Stomach (tissue), 9 donors: Measurements from ENCODE around the gene SEMA4G. TPM values are rescaled to one million over a fixed set of nuclear protein-coding genes. Genes with fewer than 3 reads are reported as not detected.

Source experiments
- DNase-seq, 2 donors: peaks; one replicate each; pipeline versions ENCODE4 v3.0.0 to v3.0.0-alpha.2; 2013 to 2019
- H3K27ac ChIP-seq, 5 donors: fragments of 200-600 bp in 4 of 5; sonication (generic) in 4 of 5; one replicate each; pipeline ENCODE4 v1.5.1; 2013 to 2019; ENCODE audit warnings: mild to moderate bottlenecking in 1 of 5, moderate library complexity in 1 of 5
- H3K27me3 ChIP-seq, 3 donors: fragments of 200-600 bp; sonication (generic); one replicate each; pipeline ENCODE4 v1.5.1; 2017 to 2019; ENCODE audit warnings: mixed run types in 1 of 3
- H3K36me3 ChIP-seq, 4 donors: fragments of 200-600 bp; sonication (generic); 1 replicate in 3 of 4; 2 replicates in 1 of 4; pipeline ENCODE4 v1.5.1; 2016 to 2019
- H3K4me1 ChIP-seq, 4 donors: fragments of 200-600 bp; sonication (generic); one replicate each; pipeline ENCODE4 v1.5.1; 2016 to 2019
- H3K4me3 ChIP-seq, 4 donors: fragments of 200-600 bp; sonication (generic) in 3 of 4; one replicate each; pipeline ENCODE4 v1.5.1; 2016 to 2019; ENCODE audit warnings: mild to moderate bottlenecking in 1 of 4
- H3K9me3 ChIP-seq, 4 donors: fragments of 200-600 bp; sonication (generic); one replicate each; pipeline ENCODE4 v1.5.1; 2016 to 2019
- EP300 ChIP-seq: sonication (generic); formaldehyde crosslinking; IDR thresholded peaks from one replicate; pipeline ENCODE4 v1.6.1; 2017; ENCODE audit warnings: antibody characterized with exemption
- POLR2A ChIP-seq, 4 donors: fragments of 450-650 bp; IDR thresholded peaks; one replicate each; pipeline ENCODE4 v1.6.1; 2016; ENCODE audit warnings: antibody characterized with exemption in 4 of 4, control low read depth in 2 of 4, mild to moderate bottlenecking in 1 of 4, moderate library complexity in 1 of 4
- POLR2AphosphoS5 ChIP-seq, 3 donors: sonication (generic); formaldehyde crosslinking; IDR thresholded peaks; one replicate each; pipeline ENCODE4 v1.6.1; 2016; ENCODE audit warnings: antibody characterized with exemption in 3 of 3
- WGBS, 5 donors: extraction: QIAGEN DNeasy Blood & Tissue Kit in 3 of 5; methylation state at CpG; one replicate each; pipeline versions ENCODE4 v1.1.5 to v1.1.7; 2013 to 2018; 5-methylcytosine and 5-hydroxymethylcytosine counted together
- intact Hi-C: fragments of 100-400 bp; cut with DNase I; formaldehyde crosslinking; loops from one replicate; pipeline ENCODE4 v1.15.1; 2023; ENCODE audit warnings: low total_unique reads
- polyA plus RNA-seq, 3 donors: library from polyadenylated mRNA; stranded (reverse); fragments of 200-250 nt; gene quantifications; one replicate each; pipeline ENCODE4 v1.2.3, GENCODE V29; 2013
- total RNA-seq, 5 donors: library from RNA; depleted of rRNA; stranded (reverse); fragments of >200 nt; gene quantifications; one replicate each; pipeline versions ENCODE4 v1.1.0 to v1.2.3, GENCODE V29; 2014 to 2016
- TF ChIP-seq, protein P1 (sequence below), 7 experiments: fragments of 450-650 bp in 4 of 7; fragments of 200-600 bp in 3 of 7; sonication (generic) in 3 of 7; IDR thresholded peaks; one replicate each; pipeline ENCODE4 v1.5.1; 2016 to 2019; ENCODE audit warnings: antibody characterized with exemption in 7 of 7, control low read depth in 2 of 7, mild to moderate bottlenecking in 1 of 7
- donor health status: healthy with polysubstance abuse.
- donor health status: Bipolar disorder and iron deficiency.
- donor health status: healthy.

SEMA4G gene
- total and polyA plus RNA-seq, 8 donors, result 5.1 to 96.3 (median 7.6) TPM

GRCh38 chr10:100978121-100978900 lies 9.0 kb downstream of the SEMA4G start:
- no peak overlapping the region for H3K4me3 ChIP-seq
- 87 to 94% (median 90%) methylated on average over 13 of the region's 13 CpGs for WGBS, 5 donors
- DNase-seq, result no peak
- H3K27me3 ChIP-seq, result no peaks in the 10 kb centered on the region
- no peak for TF ChIP-seq POLR2A (IDR thresholded peaks at IDR 0.05)
- TF ChIP-seq EP300, result no peak
- TF ChIP-seq POLR2AphosphoS5 (IDR thresholded peaks at IDR 0.05), result no peak
- TF ChIP-seq, protein P1, sequence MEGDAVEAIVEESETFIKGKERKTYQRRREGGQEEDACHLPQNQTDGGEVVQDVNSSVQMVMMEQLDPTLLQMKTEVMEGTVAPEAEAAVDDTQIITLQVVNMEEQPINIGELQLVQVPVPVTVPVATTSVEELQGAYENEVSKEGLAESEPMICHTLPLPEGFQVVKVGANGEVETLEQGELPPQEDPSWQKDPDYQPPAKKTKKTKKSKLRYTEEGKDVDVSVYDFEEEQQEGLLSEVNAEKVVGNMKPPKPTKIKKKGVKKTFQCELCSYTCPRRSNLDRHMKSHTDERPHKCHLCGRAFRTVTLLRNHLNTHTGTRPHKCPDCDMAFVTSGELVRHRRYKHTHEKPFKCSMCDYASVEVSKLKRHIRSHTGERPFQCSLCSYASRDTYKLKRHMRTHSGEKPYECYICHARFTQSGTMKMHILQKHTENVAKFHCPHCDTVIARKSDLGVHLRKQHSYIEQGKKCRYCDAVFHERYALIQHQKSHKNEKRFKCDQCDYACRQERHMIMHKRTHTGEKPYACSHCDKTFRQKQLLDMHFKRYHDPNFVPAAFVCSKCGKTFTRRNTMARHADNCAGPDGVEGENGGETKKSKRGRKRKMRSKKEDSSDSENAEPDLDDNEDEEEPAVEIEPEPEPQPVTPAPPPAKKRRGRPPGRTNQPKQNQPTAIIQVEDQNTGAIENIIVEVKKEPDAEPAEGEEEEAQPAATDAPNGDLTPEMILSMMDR (IDR thresholded peaks at IDR 0.05), result no peak
- H3K4me1 ChIP-seq, result no peaks in the 10 kb centered on the region
- H3K27ac ChIP-seq, result no peak overlapping the region
- peaks cover 20 to 71% (median 63%) of the 10 kb centered on the region in 4 donors for H3K36me3 ChIP-seq
- no peaks in the 10 kb centered on the region for H3K9me3 ChIP-seq
- intact Hi-C loops, result no loop called here

- Histone ChIP-seq H3K9me3 (no peaks in the 10 kb centered on the region), H3K27me3 (no peaks in the 10 kb centered on the region), H3K4me1 (no peaks in the 10 kb centered on the region), H3K36me3 (peaks cover 25 to 76% (median 68%) of the 10 kb centered on the region in 4 donors), H3K27ac (no peak overlapping the region), H3K4me3 (no peak overlapping the region)
- TF ChIP-seq POLR2A (IDR thresholded peaks at IDR 0.05) (no peak), POLR2AphosphoS5 (IDR thresholded peaks at IDR 0.05) (no peak), EP300 (no peak)
- TF ChIP-seq, protein P1 (IDR thresholded peaks at IDR 0.05), result no peak
- intact Hi-C loops, result no loop called here
- 86 to 94% (median 87%) methylated on average over 2 to 10 of the region's 10 CpGs for WGBS, 5 donors
- no peak for DNase-seq
Measured at GRCh38 chr10:100978901-100979195, 9.5 kb downstream of the SEMA4G start.

DNA sequence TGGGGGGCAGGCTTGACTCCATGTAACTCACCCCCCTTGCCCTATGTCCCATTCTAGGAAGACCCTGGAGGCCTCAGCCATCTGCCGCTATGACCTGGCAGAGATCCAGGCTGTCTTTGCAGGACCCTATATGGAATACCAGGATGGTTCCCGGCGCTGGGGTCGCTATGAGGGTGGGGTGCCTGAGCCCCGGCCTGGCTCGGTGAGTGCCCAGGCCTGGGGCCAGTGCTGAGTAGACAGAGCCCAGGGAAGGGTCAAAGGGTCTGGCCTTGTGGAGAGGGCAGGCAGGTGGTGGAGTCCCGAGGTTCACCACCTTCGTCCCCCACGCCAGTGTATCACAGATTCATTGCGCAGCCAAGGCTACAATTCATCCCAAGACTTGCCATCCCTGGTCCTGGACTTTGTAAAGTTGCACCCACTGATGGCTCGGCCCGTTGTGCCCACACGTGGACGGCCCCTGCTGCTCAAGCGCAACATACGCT lies 10.5 kb downstream of the SEMA4G start:
- H3K36me3 ChIP-seq, result peaks cover 25 to 78% (median 74%) of the 10 kb centered on the region in 4 donors
- H3K27me3 ChIP-seq, result no peaks in the 10 kb centered on the region
- H3K4me3 ChIP-seq, result no peak overlapping the region
- TF ChIP-seq, protein P1 (IDR thresholded peaks at IDR 0.05), result no peak
- no peak for TF ChIP-seq EP300
- TF ChIP-seq POLR2A (IDR thresholded peaks at IDR 0.05), result no peak
- TF ChIP-seq POLR2AphosphoS5 (IDR thresholded peaks at IDR 0.05), result no peak
- intact Hi-C loops, result no loop called here
- peaks cover 0 to 2% (median under 1%) of the 10 kb centered on the region in 4 donors for H3K4me1 ChIP-seq
- DNase-seq, result peak; percentile 6 to 23
- H3K27ac ChIP-seq, result no peak overlapping the region
- WGBS, 5 donors, result 86 to 96% (median 94%) methylated on average over 15 to 16 of the region's 16 CpGs
- H3K9me3 ChIP-seq, result no peaks in the 10 kb centered on the region

GRCh38 chr10:100980311-100980710 lies 11.0 kb downstream of the SEMA4G start:
- peaks cover 25 to 82% (median 77%) of the 10 kb centered on the region in 4 donors for H3K36me3 ChIP-seq
- H3K4me1 ChIP-seq, result peaks cover 0 to 5% (median 3%) of the 10 kb centered on the region in 4 donors
- TF ChIP-seq, protein P1 (IDR thresholded peaks at IDR 0.05), result no peak
- TF ChIP-seq POLR2A (IDR thresholded peaks at IDR 0.05) (no peak), POLR2AphosphoS5 (IDR thresholded peaks at IDR 0.05) (no peak), EP300 (no peak)
- DNase-seq, result no peak
- H3K27me3 ChIP-seq, result no peaks in the 10 kb centered on the region
- H3K27ac ChIP-seq, result no peak overlapping the region
- 86 to 96% (median 90%) methylated on average over 2 of the region's 2 CpGs for WGBS, 5 donors
- no peaks in the 10 kb centered on the region for H3K9me3 ChIP-seq
- intact Hi-C loops, result no loop called here
- H3K4me3 ChIP-seq, result no peak overlapping the region
